ENCODE measurements around the gene KIF11.

KIF11 gene

DNA sequence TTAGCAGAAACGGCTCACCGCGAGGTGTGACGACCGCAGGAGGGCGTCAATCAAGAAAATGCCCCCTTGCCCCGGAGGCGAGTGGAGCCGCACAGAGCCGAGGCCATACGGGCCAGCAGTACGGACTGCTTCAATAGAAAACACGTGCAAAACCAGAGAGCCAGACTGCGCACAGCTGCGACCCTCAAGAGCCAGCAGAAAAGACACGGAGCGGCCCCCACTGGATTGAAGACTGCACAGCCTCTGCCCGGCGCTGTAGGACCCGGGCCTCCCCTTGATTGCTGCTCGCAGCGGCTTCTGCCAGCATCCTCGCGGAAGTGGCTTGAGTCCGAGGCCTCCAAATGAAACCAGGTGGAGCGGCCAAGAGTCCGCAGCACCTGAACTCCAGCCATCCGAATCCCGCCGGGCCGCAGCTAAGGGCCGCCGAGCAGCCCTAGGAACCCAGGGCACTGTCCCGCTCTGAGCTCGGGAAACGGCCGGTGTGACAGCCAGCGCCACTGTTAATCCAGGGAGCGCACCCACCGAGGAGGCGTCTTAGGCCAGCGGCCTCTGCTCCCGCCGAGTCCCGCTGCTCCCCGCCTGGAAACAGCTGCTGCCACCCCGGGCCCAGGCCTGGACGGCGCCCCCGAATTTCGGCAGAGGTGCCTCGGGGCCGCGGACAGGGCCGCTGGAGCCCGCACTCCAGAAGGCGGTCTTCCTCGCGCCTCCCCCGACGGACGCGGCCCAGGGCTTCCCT, 96.2 kb downstream of the KIF11 start:
- no peak for DNase-seq

- DNase-seq = no peak
These were observed 96.8 kb downstream of the KIF11 start, which contains the start of gene HHEX for GRCh38 chr10:92689663-92690210. Gene HHEX, plus strand, starts transcription at chr10:92689955. Its CDS starts 32 bp downstream, at chr10:92689987.

GRCh38 chr10:92690211-92690914, 97.4 kb downstream of the KIF11 start:
- DNase-seq = no peak

DNA sequence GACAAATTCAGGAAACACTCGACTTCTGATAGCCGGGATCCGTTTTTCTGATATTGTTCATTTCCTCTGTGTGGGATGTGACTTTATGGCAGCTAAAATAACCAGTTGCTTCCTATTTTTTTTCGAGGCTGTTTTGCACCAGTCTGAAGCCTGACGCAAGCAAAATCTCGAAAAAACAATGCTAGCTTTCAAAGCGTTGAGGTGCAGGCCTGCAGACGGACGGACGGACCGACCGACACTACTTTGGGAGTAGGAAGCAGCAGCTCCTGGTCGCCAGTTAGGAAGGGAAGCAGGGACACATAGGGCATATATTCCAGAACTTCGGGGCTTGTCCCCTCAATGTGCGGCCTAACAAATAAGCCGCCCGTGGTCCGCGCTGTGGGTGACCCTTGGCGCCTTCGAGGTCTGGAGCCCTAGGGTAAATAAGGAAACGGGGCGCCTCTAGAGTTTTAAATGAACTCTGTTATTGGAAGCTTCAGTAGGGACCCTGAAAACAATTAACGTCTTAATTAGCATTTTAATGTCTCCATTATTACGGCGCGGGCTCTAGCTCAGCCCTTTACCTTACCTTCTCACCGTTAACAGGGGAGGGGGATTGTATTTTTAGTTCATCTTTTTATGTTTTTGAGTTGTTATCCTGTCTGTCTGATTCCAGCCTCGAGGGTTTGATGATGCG, 98.1 kb downstream of the KIF11 start:
- no peak for DNase-seq

DNA sequence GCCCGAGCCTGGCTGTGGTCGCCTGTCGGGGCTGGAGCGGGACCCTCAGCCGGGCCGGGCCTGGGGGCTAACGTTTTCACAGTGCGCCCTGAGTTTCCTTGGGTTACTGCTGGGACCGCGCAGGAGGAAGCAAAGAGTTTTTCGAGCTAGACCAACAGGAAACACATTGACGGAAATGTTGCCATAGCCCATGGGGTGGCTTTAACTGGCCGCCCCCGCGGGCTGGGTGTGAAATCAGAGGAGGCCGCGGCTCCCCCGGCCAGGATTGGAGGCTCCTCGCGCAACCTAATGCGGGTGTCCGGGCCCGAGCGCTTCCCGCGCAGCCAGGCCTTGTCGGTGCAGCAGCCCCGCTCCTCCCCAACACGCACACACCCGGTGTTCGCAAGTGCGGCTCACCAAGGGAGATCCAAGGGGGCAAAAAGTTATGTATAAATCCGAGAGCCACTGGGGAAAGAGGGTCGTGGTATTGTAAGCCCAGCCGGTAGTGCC, 98.7 kb downstream of the KIF11 start:
- no peak for DNase-seq

DNA sequence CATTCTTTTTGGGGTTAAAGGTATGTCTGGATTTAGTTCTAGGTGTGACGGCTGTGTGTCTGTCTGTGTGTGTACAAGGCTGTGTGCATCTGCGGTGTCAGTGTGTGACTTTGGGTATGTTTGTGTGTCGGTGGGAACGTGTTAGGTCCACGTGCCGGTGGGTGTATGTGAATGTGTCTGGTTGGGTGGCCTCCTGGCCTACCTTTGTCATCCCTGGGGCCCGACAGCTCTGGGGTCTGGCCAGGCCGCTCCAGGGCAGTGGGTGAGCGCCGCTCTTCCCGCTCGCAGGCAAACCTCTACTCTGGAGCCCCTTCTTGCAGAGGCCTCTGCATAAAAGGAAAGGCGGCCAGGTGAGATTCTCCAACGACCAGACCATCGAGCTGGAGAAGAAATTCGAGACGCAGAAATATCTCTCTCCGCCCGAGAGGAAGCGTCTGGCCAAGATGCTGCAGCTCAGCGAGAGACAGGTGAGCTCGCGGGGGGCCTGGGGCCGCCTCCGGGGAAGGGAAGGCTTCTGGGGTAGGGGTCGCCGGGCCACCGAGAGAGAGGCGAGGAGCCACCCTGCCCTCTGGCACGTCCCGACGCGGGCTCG, 99.2 kb downstream of the KIF11 start:
- DNase-seq = no peak

- no peak for DNase-seq
These were observed 100.0 kb downstream of the KIF11 start for GRCh38 chr10:92692697-92693533.

GRCh38 chr10:92693534-92693893, 100.6 kb downstream of the KIF11 start:
- no peak for DNase-seq

GRCh38 chr10:92695679-92696605, 103.0 kb downstream of the KIF11 start:
- no peak for DNase-seq

- no peak for DNase-seq
These were observed 103.9 kb downstream of the KIF11 start for GRCh38 chr10:92696606-92697383.

GRCh38 chr10:92697663-92698511, 105.0 kb downstream of the KIF11 start:
- peak; percentile 43 for DNase-seq

DNA sequence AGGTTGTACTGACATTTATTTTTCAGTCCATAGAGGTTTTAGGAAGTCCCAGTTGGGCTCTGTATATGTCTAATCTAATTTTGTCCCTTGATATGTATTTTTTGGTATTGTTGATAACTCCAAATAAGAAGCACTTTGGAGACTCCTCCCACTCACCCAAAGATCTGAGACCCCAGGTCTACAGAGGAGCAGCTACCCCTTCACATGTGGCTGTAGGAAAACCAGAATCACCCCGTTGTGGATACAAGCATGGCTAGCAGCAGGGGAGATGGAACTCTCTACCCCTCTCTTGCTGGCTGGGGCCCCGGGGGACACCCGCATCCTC, 106.2 kb downstream of the KIF11 start:
- DNase-seq = no peak

- no peak for DNase-seq
These were observed 106.8 kb downstream of the KIF11 start for GRCh38 chr10:92699518-92700381.

- no peak for DNase-seq
These were observed 109.5 kb downstream of the KIF11 start for GRCh38 chr10:92702301-92702916.

Measured in SIG-M5 (cell line).